K562 (cell line): Measurements from ENCODE around the gene IRF2BP2. TPM values are rescaled to one million over a fixed set of nuclear protein-coding genes. Genes with fewer than 3 reads are reported as not detected.

Experiments
- BACH1 ChIP-seq: fragments of 200-800 bp; sonication (Bioruptor generic); IDR thresholded peaks from 2 replicates; pipeline ENCODE4 v1.6.1; 2016; ENCODE audit warnings: missing genetic modification characterization, missing compliant biosample characterization
- E4F1 ChIP-seq: fragments of 250-450 bp; sonication (Bioruptor Pico); IDR thresholded peaks from 2 replicates; pipeline ENCODE4 v1.5.0; 2021; ENCODE audit warnings: mild to moderate bottlenecking, borderline replicate concordance
- ETV5 ChIP-seq: sonication (generic); formaldehyde crosslinking; IDR thresholded peaks from 2 replicates; pipeline ENCODE4 v1.4.0; 2020; ENCODE audit warnings: low read depth, mild to moderate bottlenecking, missing genetic modification reagents
- MIER1 ChIP-seq: fragments of 450-650 bp; IDR thresholded peaks from 2 replicates; pipeline ENCODE4 v1.6.1; 2016; ENCODE audit warnings: antibody characterized with exemption, mild to moderate bottlenecking, low read depth
- PBX2 ChIP-seq, 2 experiments: IDR thresholded peaks in 1 of 2; conservative IDR thresholded peaks in 1 of 2; 2 replicates each; pipeline ENCODE4 v1.6.1; 2016; ENCODE audit warnings: low read depth in 2 of 2, mild to moderate bottlenecking in 1 of 2, missing compliant biosample characterization in 1 of 2, missing genetic modification characterization in 1 of 2, moderate library complexity in 1 of 2
- PRPF4 ChIP-seq: fragments of 200-400 bp; formaldehyde crosslinking; IDR thresholded peaks from one replicate; pipeline ENCODE4 v1.6.1; 2017; ENCODE audit warnings: low read length, low read depth, mild to moderate bottlenecking; ENCODE audit not compliant: insufficient read depth, poor library complexity, severe bottlenecking
- SFPQ ChIP-seq: fragments of 200-400 bp; formaldehyde crosslinking; IDR thresholded peaks from 2 replicates; pipeline ENCODE4 v1.6.1; 2017; ENCODE audit warnings: mild to moderate bottlenecking, low read depth, low read length, moderate library complexity
- ZFP1 ChIP-seq: fragments of 450-650 bp; formaldehyde crosslinking; IDR thresholded peaks from 2 replicates; pipeline ENCODE4 v1.4.0; 2020; ENCODE audit warnings: mild to moderate bottlenecking, mixed read lengths
- ZNF512 ChIP-seq: IDR thresholded peaks from 2 replicates; pipeline ENCODE4 v1.6.1; 2016; ENCODE audit warnings: missing genetic modification characterization, missing compliant biosample characterization
- polyA plus RNA-seq, 8 experiments: library from polyadenylated mRNA; depleted of rRNA in 4 of 8; stranded (reverse) in 5 of 8; unstranded in 3 of 8; fragments of >200 nt; fragmentation: Nextera tagmentation in 2 of 8; fragmentation: Illumina TruSeq in 1 of 8; extraction: Ambion mirVana in 2 of 8; extraction: Trizol in 1 of 8; gene quantifications; 2 replicates each; pipeline versions ENCODE4 v1.2.1 to v1.2.3, GENCODE V29; 2011 to 2014; ENCODE audit warnings: inconsistent platforms in 1 of 8, missing spikeins in 1 of 8
- total RNA-seq, 7 experiments: library from RNA; depleted of rRNA in 6 of 7; stranded (reverse); fragments of >200 nt in 6 of 7; fragmentation: Illumina TruSeq in 2 of 7; extraction: Trizol in 2 of 7; gene quantifications; 2 replicates each; pipeline versions ENCODE4 v1.2.1 to v1.2.3, GENCODE V29; 2011 to 2021; ENCODE audit warnings: low replicate concordance in 1 of 7

The IRF2BP2 gene
- total and polyA plus RNA-seq, 9 of the 15 experiments (the other 6 are each of a cell fraction or from before 2014, with no cell fraction given), result 7.7 to 68.6 (median 22.1) TPM

- TF ChIP-seq PBX2 (CRISPR knock-in tag; IDR thresholded peaks at IDR 0.05; ENCODE audit: low read depth), result no peak
- 0 out of 2 replicates have a peak, but pooled peaks have one; percentile 34 for TF ChIP-seq PBX2 (tag; conservative IDR thresholded peaks at IDR 0.05; ENCODE audit: low read depth)
- no peak for TF ChIP-seq PRPF4
- peak; percentile 62 for TF ChIP-seq ZNF512 (tag)
- TF ChIP-seq SFPQ, result no peak
- TF ChIP-seq ETV5, result no peak
- TF ChIP-seq BACH1, result peak; percentile 45; the same call in 1 of the 2 replicates
- no peak for TF ChIP-seq ZFP1 (CRISPR knock-in tag)
- no peak for TF ChIP-seq MIER1
- TF ChIP-seq E4F1, result no peak
- TF ChIP-seq, all 486 proteins: peak for 8
Measured at GRCh38 chr1:234606784-234607108, 3.2 kb downstream of the IRF2BP2 start (continued).
